ENCODE measurements around the gene TTC23.

- no peak for TF ChIP-seq EZH2 (IDR thresholded peaks at IDR 0.05)
- no peak for TF ChIP-seq POLR2AphosphoS5 (IDR thresholded peaks at IDR 0.05; ENCODE audit: borderline replicate concordance, low read depth, low read length)
Observed at GRCh38 chr15:99145005-99145404, 104.4 kb downstream of the TTC23 start.
